GM12865 (cell line): ENCODE measurements around the gene AIFM3.

Experiments
- DNase-seq: peaks from one replicate; pipeline ENCODE4 v3.0.0; 2010; ENCODE audit warnings: low read depth
- H3K4me3 ChIP-seq: 2 replicates; pipeline ENCODE4 v1.5.1; 2011; ENCODE audit warnings: mild to moderate bottlenecking, low read depth, low read length, control low read depth
- CTCF ChIP-seq: IDR thresholded peaks from 2 replicates; pipeline ENCODE4 v1.5.1; 2011; ENCODE audit warnings: low read length, control low read depth, low read depth, inconsistent platforms; ENCODE audit not compliant: insufficient read depth; ENCODE audit errors: missing control alignments

AIFM3 gene

DNA sequence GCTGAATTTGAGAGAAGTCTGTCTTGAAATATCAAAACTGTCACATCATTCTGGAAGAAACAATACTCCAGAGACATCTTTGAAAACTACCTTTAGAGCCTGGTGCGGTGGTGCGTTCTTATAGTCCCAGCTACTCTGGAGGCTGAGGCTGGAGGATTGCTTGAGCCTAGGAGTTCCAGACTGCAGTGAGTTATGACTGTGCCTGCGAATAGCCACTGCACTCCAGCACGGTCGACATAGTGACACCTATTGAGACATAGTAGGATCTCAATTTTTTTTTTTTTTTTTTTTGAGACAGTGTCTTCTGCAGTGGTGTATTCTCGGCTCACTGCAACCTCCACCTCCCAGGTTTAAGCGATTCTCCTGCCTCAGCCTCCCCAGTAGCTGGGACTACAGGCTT, 11.5 kb upstream of the AIFM3 start:
- no peak for TF ChIP-seq CTCF
- DNase-seq: peak; percentile 31
- no peak overlapping the region for H3K4me3 ChIP-seq

GRCh38 chr22:20956258-20957101, 10.6 kb upstream of the AIFM3 start:
- DNase-seq: no peak

DNA sequence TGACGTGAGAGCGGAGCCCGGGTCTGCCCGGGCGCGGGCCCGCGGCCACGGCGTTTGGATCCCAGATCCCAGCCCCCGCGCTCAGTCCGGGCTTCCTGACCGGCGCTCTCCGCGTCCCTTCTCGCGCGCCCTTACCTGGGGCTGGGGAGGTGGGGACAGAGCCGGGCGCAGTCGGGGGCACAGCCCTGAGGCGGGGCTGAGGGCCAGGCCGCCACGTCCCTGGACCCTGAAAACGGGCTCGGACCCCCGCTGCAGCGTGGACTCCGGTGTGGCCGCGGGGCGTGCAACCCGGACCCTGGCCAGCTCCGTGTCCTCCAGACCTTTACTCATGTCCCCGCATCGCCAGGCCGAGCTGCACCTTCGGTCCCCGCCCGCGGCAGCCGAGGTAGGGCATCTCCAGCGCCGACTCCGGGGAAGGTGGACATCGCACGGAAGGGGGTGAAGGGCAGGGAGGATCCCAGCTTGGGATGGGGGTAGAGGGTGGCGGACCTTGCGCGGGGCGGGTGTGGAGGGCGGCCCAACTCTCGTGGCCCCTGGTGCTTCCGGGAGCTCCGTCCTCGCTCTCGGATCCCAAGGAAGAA, 9.9 kb upstream of the AIFM3 start:
- no peak for TF ChIP-seq CTCF
- H3K4me3 ChIP-seq: peak overlapping the region; percentile 66
- DNase-seq: peak; percentile 20

More at GRCh38 chr22:20956258-20957101, 10.6 kb upstream of the AIFM3 start:
- H3K4me3 ChIP-seq: peak overlapping the region; percentile 66
- TF ChIP-seq CTCF: no peak

DNA sequence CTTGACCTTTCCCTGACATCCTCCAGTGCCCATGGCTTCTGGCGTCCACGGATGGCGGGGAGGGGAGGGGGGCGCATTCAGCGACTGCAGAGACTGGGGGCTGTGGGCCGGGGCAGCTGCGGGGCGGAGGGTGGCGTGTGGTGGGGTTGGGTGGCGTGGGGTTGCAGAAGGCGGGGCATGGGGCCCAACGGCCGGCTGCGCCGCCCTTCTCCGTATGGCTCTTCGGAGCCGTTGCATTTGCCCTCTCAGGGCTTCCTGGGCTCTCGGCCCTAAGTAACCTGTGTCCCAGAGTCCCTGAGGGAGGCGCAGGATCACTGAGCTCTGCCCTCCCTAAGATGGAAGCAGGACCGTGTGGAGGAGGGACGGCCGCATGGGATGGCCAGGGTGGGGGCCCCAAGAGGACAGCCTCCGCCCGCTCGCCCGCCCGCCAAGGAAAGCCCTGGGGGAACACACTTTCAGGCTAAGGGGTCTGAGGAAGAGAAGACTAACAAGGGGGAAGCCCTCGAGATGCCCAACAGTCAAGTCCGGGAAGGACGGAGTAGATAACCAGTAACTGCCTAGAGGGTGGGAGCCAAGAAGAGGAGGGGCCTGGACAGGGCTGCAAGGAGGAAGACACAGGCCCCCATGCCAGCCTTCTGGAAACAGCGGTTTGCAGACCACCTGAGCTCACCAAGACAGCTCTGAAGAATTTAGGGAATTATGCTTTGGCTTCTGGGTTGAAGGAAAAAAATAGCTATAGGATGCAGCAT, 9.2 kb upstream of the AIFM3 start:
- H3K4me3 ChIP-seq: peak overlapping the region; percentile 66
- TF ChIP-seq CTCF: no peak
- DNase-seq: peak; percentile 57

GRCh38 chr22:20959578-20960461, 7.2 kb upstream of the AIFM3 start:
- H3K4me3 ChIP-seq: no peak overlapping the region
- no peak for DNase-seq
- no peak for TF ChIP-seq CTCF

GRCh38 chr22:20960609-20961008, 6.4 kb upstream of the AIFM3 start:
- TF ChIP-seq CTCF: no peak
- no peak for DNase-seq
- no peak overlapping the region for H3K4me3 ChIP-seq
